CD4-positive, CD25-positive, alpha-beta regulatory T cell (primary cell): ENCODE measurements around the gene DOCK3. TPM values are rescaled to one million over a fixed set of nuclear protein-coding genes. Genes with fewer than 3 reads are reported as not detected.
A peak's percentile ranks its signal among the peaks of the same experiment; 100 is the strongest.
"Not testable (repeated sequence)": the region's sequence is repeated elsewhere in the genome, so short reads cannot be mapped to it uniquely, and the experiment has no call there.

Experiments used
- ATAC-seq, 2 donors: fragments of 150-1000 bp; cut with Tn5 transposase; one replicate each; pipeline ENCODE4 v1.10.0; 2021; ENCODE audit warnings: low read depth in 2 of 2, moderate number of reproducible peaks in 2 of 2, moderate library complexity in 1 of 2
- DNase-seq, 3 donors: peaks; one replicate each; pipeline versions ENCODE4 v3.0.0 to v3.0.0-alpha.2; 2012 to 2022; ENCODE audit warnings: mixed read lengths in 1 of 3
- H3K27ac ChIP-seq: one replicate; pipeline ENCODE4 v1.7.0; 2013; ENCODE audit warnings: mild to moderate bottlenecking, low read length; ENCODE audit not compliant: insufficient read depth, poor library complexity, severe bottlenecking
- H3K27me3 ChIP-seq: one replicate; pipeline ENCODE4 v1.7.0; 2013; ENCODE audit warnings: low read length; ENCODE audit not compliant: control insufficient read depth, insufficient read depth
- H3K36me3 ChIP-seq: one replicate; pipeline ENCODE4 v1.7.0; 2013; ENCODE audit warnings: mild to moderate bottlenecking, low read length, moderate library complexity; ENCODE audit not compliant: control insufficient read depth, insufficient read depth
- H3K4me1 ChIP-seq: 2 replicates; pipeline ENCODE4 v1.7.0; 2013; ENCODE audit warnings: mild to moderate bottlenecking, low read length; ENCODE audit not compliant: insufficient read depth, control insufficient read depth, poor library complexity, severe bottlenecking
- H3K4me3 ChIP-seq: one replicate; pipeline ENCODE4 v1.7.0; 2013; ENCODE audit warnings: low read depth, mild to moderate bottlenecking, low read length, moderate library complexity
- H3K9me3 ChIP-seq, 2 experiments: 1 replicate in 1 of 2; 2 replicates in 1 of 2; pipeline ENCODE4 v1.7.0; 2013; ENCODE audit warnings: low read length in 2 of 2, mild to moderate bottlenecking in 1 of 2, moderate library complexity in 1 of 2; ENCODE audit not compliant: control insufficient read depth in 2 of 2
- H3K27ac Mint-ChIP-seq, 3 donors: one replicate each; pipeline ENCODE4 v1.8.0; 2020 to 2022; ENCODE audit warnings: mild to moderate bottlenecking in 3 of 3, mixed read lengths in 3 of 3, moderate library complexity in 2 of 3
- H3K27me3 Mint-ChIP-seq: one replicate; pipeline ENCODE4 v1.8.0; 2022; ENCODE audit warnings: mild to moderate bottlenecking, mixed read lengths
- H3K36me3 Mint-ChIP-seq: one replicate; pipeline ENCODE4 v1.8.0; 2020; ENCODE audit warnings: mixed read lengths
- H3K4me1 Mint-ChIP-seq, 4 donors: one replicate each; pipeline ENCODE4 v1.8.0; 2020 to 2022; ENCODE audit warnings: mixed read lengths in 4 of 4, mild to moderate bottlenecking in 1 of 4
- H3K4me3 Mint-ChIP-seq, 4 donors: one replicate each; pipeline ENCODE4 v1.8.0; 2020 to 2022; ENCODE audit warnings: mild to moderate bottlenecking in 4 of 4, mixed read lengths in 4 of 4, moderate library complexity in 3 of 4
- H3K9me3 Mint-ChIP-seq, 7 donors: one replicate each; pipeline ENCODE4 v1.8.0; 2020 to 2022; ENCODE audit warnings: mixed read lengths in 7 of 7, mild to moderate bottlenecking in 3 of 7, moderate library complexity in 2 of 7
- polyA plus RNA-seq, 4 donors: library from polyadenylated mRNA; unstranded; fragments of 300-500 nt; fragmentation: Illumina TruSeq; gene quantifications; one replicate each; pipeline ENCODE4 v1.2.3, GENCODE V29; 2021
- total RNA-seq: library from RNA; stranded (reverse); gene quantifications from one replicate; pipeline ENCODE4 v1.2.3, GENCODE V29; 2022

Gene DOCK3
- total and polyA plus RNA-seq, 5 donors from 2014 or later, result 0.03 to 0.35 (median 0.08) TPM

GRCh38 chr3:50913260-50913659 is 238.5 kb downstream of the DOCK3 start:
- peaks cover 23% of the 10 kb centered on the region for H3K27me3 Mint-ChIP-seq
- no peaks in the 10 kb centered on the region for H3K36me3 Mint-ChIP-seq
- ATAC-seq, result no peak
- Histone ChIP-seq H3K4me3 (no peak overlapping the region), H3K27me3 (peaks cover 2% of the 10 kb centered on the region), H3K27ac (no peak overlapping the region), H3K4me1 (no peaks in the 10 kb centered on the region), H3K9me3 (no peaks in the 10 kb centered on the region), H3K36me3 (no peaks in the 10 kb centered on the region)
- H3K4me1 Mint-ChIP-seq, result no peaks in the 10 kb centered on the region
- peaks cover 0 to 5% (median 2%) of the 10 kb centered on the region in 7 donors for H3K9me3 Mint-ChIP-seq
- H3K4me3 Mint-ChIP-seq, result no peak overlapping the region
- no peak overlapping the region for H3K27ac Mint-ChIP-seq
- no peak for DNase-seq

DNA sequence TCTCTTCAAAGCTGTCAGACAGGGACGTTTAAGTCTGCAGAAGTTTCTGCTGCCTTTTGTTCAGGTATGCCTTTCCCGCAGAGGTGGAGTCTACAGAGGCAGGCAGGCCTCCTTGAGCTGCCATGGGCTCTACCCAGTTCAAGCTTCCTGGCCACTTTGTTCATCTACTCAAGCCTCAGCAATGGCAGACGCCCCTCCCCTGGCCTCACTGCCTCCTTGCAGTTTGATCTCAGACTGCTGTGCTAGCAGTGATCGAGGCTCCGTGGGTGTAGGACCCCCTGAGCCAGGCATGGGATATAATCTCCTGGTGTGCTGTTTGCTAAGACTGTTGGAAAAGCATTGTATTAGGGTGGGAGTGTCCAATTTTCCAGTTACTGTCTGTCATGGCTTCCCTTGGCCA is 247.3 kb downstream of the DOCK3 start:
- not testable (repeated sequence) for H3K27me3 ChIP-seq, H3K36me3 Mint-ChIP-seq, DNase-seq, H3K27ac ChIP-seq, H3K9me3 ChIP-seq, H3K27ac Mint-ChIP-seq, ATAC-seq, H3K36me3 ChIP-seq, H3K4me1 Mint-ChIP-seq, H3K4me3 Mint-ChIP-seq, H3K4me1 ChIP-seq, H3K4me3 ChIP-seq
- H3K9me3 Mint-ChIP-seq, result peaks cover 0 to 22% (median 0%) of the 10 kb centered on the region in 7 donors
- peaks cover 11% of the 10 kb centered on the region for H3K27me3 Mint-ChIP-seq

GRCh38 chr3:50923955-50924354 is 249.2 kb downstream of the DOCK3 start:
- peaks cover 0 to 3% (median under 1%) of the 10 kb centered on the region in 4 donors for H3K4me1 Mint-ChIP-seq
- no peaks in the 10 kb centered on the region for H3K4me1 ChIP-seq
- H3K9me3 Mint-ChIP-seq, result peaks cover 0 to 14% (median 0%) of the 10 kb centered on the region in 7 donors
- H3K4me3 Mint-ChIP-seq, result no peak overlapping the region
- no peak overlapping the region for H3K27ac ChIP-seq
- no peak for DNase-seq
- H3K27me3 Mint-ChIP-seq, result peaks cover 17% of the 10 kb centered on the region
- no peak overlapping the region for H3K4me3 ChIP-seq
- H3K27me3 ChIP-seq, result peaks cover 6% of the 10 kb centered on the region
- ATAC-seq, result no peak
- no peaks in the 10 kb centered on the region for H3K36me3 ChIP-seq
- no peak overlapping the region for H3K27ac Mint-ChIP-seq
- H3K36me3 Mint-ChIP-seq, result peaks cover 3% of the 10 kb centered on the region
- H3K9me3 ChIP-seq, result no peaks in the 10 kb centered on the region

- ATAC-seq, result no peak
Observed at GRCh38 chr3:50924638-50925037, 249.9 kb downstream of the DOCK3 start.

GRCh38 chr3:50926868-50927267 is 252.1 kb downstream of the DOCK3 start:
- peak in 1 of 3 donors; percentile 20 for DNase-seq
- H3K4me3 Mint-ChIP-seq, result no peak overlapping the region
- Histone ChIP-seq H3K27me3 (peaks cover 12% of the 10 kb centered on the region), H3K36me3 (no peaks in the 10 kb centered on the region), H3K4me3 (no peak overlapping the region), H3K4me1 (no peaks in the 10 kb centered on the region), H3K27ac (no peak overlapping the region), H3K9me3 (no peaks in the 10 kb centered on the region)
- H3K27ac Mint-ChIP-seq, result no peak overlapping the region
- H3K4me1 Mint-ChIP-seq, result peaks cover 0 to 3% (median under 1%) of the 10 kb centered on the region in 4 donors
- peaks cover 23% of the 10 kb centered on the region for H3K27me3 Mint-ChIP-seq
- H3K9me3 Mint-ChIP-seq, result peaks cover 0 to 4% (median 0%) of the 10 kb centered on the region in 7 donors
- no peak for ATAC-seq
- peaks cover 3% of the 10 kb centered on the region for H3K36me3 Mint-ChIP-seq

More at GRCh38 chr3:50924638-50925037, 249.9 kb downstream of the DOCK3 start:
- peaks cover 11% of the 10 kb centered on the region for H3K27me3 ChIP-seq
- Mint-ChIP-seq H3K27me3 (peaks cover 19% of the 10 kb centered on the region), H3K9me3 (peaks cover 0 to 8% (median 0%) of the 10 kb centered on the region in 7 donors), H3K4me1 (peaks cover 0 to 3% (median under 1%) of the 10 kb centered on the region in 4 donors), H3K36me3 (peaks cover 3% of the 10 kb centered on the region), H3K27ac (no peak overlapping the region), H3K4me3 (no peak overlapping the region)
- no peaks in the 10 kb centered on the region for H3K36me3 ChIP-seq
- H3K9me3 ChIP-seq, result no peaks in the 10 kb centered on the region
- H3K4me1 ChIP-seq, result no peaks in the 10 kb centered on the region
- H3K4me3 ChIP-seq, result no peak overlapping the region
- no peak for DNase-seq
- H3K27ac ChIP-seq, result no peak overlapping the region

DNA sequence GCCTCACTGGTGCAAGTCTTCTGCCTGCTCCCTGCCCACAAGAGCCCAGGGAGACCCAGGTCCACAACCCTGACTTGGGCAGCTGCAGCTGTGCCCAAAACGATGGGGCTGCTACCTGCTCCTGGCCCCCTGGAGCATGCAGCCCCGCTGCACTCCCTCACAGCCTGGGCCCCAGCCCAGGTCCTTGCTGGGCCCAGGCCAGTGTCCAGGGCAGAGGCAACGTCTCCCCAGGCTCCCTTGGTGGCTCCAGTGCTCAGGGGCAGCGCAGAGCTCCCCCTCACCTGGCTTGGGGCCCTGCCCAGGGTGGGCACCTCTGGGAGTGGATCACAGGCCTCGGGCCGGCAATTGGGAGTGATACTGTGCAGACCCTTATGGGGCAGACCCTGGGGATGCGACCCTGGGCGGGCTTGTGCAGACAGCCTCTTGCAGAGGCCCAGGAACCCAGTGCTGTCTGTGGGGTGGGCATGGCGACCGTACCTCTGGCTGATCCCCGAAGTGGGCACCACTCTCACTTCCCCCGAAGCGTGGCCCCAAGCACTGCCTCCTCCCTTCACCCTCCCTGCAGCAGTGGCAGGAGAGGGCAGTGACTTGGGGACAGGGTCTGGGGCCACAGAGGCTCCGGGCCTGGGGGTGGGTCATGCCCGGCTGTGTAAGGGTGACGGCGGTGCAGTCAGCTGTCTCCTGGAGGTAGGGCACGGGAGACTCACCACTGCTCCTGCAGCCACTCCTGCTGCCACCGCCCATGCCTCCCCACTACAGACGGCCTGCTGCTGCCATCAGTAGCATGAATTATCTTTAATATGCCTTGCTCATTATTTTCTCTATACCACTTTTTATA is 255.9 kb downstream of the DOCK3 start:
- H3K9me3 Mint-ChIP-seq, result peaks cover 0 to 9% (median 0%) of the 10 kb centered on the region in 7 donors
- H3K27ac Mint-ChIP-seq, result no peak overlapping the region
- H3K4me1 ChIP-seq, result no peaks in the 10 kb centered on the region
- peaks cover 11% of the 10 kb centered on the region for H3K27me3 ChIP-seq
- H3K27ac ChIP-seq, result no peak overlapping the region
- no peak for DNase-seq
- H3K9me3 ChIP-seq, result peaks cover under 1 to 4% of the 10 kb centered on the region in 2 experiments
- H3K36me3 ChIP-seq, result no peaks in the 10 kb centered on the region
- peaks cover 31% of the 10 kb centered on the region for H3K27me3 Mint-ChIP-seq
- H3K4me3 ChIP-seq, result no peak overlapping the region
- H3K4me1 Mint-ChIP-seq, result peaks cover 0 to 3% (median under 1%) of the 10 kb centered on the region in 4 donors
- ATAC-seq, result no peak
- H3K4me3 Mint-ChIP-seq, result no peak overlapping the region
- H3K36me3 Mint-ChIP-seq, result peaks cover 3% of the 10 kb centered on the region

GRCh38 chr3:50932918-50933317 is 258.2 kb downstream of the DOCK3 start:
- Mint-ChIP-seq H3K9me3 (peaks cover 1 to 12% (median 4%) of the 10 kb centered on the region in 7 donors), H3K27me3 (peaks cover 29% of the 10 kb centered on the region)
- H3K4me3 ChIP-seq, H3K27ac ChIP-seq, H3K4me1 ChIP-seq, DNase-seq, H3K4me3 Mint-ChIP-seq, H3K4me1 Mint-ChIP-seq, H3K36me3 Mint-ChIP-seq, H3K9me3 ChIP-seq, H3K27ac Mint-ChIP-seq, H3K36me3 ChIP-seq, ATAC-seq: not testable (repeated sequence)
- H3K27me3 ChIP-seq, result peaks cover 15% of the 10 kb centered on the region

DNA sequence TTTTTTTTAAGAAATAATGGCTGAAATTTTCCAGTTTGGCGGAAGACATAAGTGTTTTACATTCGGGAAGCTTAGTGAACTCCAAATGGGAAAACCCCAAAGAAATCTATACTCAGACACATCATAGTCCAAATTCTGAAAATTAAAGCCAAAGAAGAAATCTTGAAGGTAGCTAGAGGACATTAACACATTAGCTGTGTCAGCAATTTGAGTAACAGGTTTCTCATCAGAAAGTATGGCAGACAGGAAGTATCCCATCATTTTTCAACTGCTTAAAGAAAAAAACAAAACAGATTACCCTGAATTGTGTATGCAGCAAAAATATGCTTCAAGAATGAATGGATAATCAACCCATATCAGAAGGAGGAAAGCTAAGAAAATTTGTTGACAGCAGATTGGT is 261.7 kb downstream of the DOCK3 start:
- DNase-seq (no peak), ATAC-seq (no peak)
- Mint-ChIP-seq H3K4me1 (no peaks in the 10 kb centered on the region), H3K4me3 (no peak overlapping the region), H3K27ac (no peak overlapping the region), H3K27me3 (peaks cover 25% of the 10 kb centered on the region), H3K9me3 (peaks cover 1 to 12% (median 4%) of the 10 kb centered on the region in 7 donors), H3K36me3 (peaks cover 5% of the 10 kb centered on the region)
- Histone ChIP-seq H3K9me3 (peaks cover 6% of the 10 kb centered on the region in 2 experiments), H3K36me3 (no peaks in the 10 kb centered on the region), H3K4me3 (no peak overlapping the region), H3K27ac (no peak overlapping the region), H3K4me1 (no peaks in the 10 kb centered on the region), H3K27me3 (peaks cover 15% of the 10 kb centered on the region)
